Midbrain (tissue), 1 donor: Measurements from ENCODE around the gene KIF15.
"Not testable (repeated sequence)": the region's sequence is repeated elsewhere in the genome, so short reads cannot be mapped to it uniquely, and the experiment has no call there.

ENCODE experiments used
- DNase-seq: peaks from one replicate; lab custom pipeline; 2025; lab: John Stamatoyannopoulos, UW

The KIF15 gene

DNA sequence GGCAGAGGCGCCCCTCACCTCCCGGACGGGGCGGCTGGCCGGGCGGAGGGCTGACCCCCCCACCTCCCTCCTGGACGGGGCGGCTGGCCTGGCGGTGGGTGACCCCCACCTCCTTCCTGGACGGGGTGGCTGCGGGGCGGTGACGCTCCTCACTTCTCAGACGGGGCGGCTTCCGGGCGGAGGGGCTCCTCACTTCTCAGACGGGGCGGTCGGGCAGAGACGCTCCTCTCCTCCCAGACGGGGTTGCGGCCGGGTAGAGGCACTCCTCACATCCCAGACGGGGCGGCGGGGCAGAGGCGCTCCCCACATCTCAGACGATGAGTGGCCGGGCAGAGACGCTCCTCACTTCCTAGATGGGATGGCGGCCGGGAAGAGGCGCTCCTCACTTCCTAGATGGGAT, 59.6 kb downstream of the KIF15 start:
- DNase-seq: not testable (repeated sequence)

DNA sequence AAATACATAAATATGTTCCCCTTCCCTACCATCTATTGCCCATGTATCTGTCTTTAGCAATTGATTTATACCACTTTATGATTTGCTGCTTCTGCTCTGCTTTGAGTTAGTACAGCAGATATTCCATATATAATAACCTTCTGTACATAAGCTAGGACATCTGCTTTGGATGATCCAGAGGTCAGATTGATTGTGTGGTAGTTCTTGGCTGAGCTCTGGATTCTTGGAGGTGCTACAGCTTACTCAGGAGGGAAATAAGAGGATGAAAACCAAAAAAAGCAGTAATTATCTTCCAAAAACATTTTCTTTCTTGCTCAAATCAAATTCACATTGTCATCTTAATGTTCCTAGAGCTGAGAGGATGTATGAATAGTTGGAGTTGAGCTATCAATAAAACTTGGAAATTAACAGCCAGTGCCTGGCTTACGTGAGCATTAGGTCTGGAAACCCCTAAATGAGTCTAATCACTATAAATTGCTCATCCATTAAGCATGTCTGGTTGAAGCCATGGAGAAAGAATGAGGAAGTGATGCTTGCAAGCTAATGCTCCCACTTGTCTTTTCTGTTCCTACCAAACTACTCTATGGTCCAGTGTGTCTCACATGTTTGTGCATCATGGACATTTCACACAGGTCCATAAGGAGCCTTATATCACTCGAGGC, 63.8 kb downstream of the KIF15 start:
- no peak for DNase-seq

DNA sequence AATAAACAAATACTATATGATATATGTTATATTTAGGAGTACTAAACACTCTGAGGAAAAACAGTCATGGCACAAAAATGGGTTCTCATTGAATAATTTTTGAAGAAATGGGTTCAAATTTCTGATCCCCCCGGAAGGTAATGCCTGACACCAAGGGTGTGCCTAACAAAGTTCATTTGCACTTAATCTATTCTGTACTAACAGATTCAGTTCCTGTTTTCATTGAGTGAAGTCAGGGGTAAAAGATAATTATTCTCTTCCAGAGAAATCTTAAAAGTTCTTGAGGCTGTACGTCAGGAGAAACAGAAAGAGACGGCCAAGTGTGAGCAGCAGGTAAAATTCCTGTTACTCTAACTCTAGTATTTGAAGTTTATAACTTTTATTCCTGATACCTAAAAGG, 65.6 kb downstream of the KIF15 start:
- DNase-seq: no peak

DNA sequence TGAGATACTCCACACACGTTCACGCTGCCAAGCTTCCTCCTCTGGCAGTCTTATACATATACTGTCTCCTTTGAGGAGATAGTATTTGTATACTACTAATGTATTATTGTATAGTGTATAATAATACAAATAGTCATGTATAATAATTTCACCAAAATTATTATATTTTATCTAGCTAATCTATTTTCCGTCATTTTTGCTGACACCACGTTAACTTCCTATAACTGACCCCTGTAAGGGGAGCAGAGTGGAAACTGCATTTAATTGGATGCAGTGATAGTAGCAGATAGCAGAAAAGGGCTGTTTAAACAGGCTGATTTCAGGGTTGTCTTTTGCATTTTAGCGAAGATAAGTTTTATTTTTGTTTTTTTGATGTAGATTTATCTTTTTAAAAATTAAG, 69.6 kb downstream of the KIF15 start:
- DNase-seq: no peak

DNA sequence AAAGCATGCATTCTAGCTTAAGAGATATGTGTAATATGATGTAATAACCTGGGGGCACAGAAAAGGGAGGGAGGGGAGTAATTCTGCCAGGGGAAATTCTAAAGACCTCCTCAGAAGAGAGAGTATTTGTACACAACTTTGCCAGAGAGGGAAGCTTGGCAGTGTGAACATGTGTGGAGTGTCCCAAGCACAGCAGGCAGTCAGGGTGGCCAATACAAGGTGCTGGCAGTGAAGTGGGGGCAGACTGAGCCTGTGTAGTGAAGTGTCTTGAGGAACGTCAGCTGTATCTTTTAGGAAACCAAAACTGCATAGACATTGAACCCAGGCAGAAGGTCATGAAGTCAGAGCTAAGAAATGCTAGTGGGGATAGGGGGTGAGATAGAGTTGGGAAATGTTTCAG, 70.4 kb downstream of the KIF15 start:
- DNase-seq: no peak

- DNase-seq: no peak
These were observed 71.4 kb downstream of the KIF15 start for GRCh38 chr3:44832965-44833364.

DNA sequence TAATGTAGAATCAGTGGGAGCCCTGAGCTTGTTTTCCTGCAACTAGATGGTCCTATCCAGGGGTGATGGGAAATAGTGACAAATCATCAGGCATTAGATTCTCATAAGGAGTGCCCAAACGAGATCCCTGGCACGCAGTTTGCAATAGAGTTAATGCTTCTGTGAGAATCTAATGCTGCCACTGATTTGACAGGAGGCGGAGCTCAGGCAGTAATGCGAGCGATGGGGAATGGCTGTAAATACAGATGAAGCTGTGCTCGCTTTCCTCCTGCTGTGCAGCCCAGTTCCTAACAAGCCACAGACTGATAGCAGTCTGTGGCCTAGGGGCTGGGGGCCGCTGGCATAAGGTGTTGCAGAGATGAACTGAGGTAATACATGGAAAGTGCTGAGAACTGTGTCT, 71.8 kb downstream of the KIF15 start:
- DNase-seq: no peak

GRCh38 chr3:44835684-44836083, 74.1 kb downstream of the KIF15 start:
- DNase-seq: no peak

GRCh38 chr3:44842376-44842775, 80.8 kb downstream of the KIF15 start:
- DNase-seq: no peak

DNA sequence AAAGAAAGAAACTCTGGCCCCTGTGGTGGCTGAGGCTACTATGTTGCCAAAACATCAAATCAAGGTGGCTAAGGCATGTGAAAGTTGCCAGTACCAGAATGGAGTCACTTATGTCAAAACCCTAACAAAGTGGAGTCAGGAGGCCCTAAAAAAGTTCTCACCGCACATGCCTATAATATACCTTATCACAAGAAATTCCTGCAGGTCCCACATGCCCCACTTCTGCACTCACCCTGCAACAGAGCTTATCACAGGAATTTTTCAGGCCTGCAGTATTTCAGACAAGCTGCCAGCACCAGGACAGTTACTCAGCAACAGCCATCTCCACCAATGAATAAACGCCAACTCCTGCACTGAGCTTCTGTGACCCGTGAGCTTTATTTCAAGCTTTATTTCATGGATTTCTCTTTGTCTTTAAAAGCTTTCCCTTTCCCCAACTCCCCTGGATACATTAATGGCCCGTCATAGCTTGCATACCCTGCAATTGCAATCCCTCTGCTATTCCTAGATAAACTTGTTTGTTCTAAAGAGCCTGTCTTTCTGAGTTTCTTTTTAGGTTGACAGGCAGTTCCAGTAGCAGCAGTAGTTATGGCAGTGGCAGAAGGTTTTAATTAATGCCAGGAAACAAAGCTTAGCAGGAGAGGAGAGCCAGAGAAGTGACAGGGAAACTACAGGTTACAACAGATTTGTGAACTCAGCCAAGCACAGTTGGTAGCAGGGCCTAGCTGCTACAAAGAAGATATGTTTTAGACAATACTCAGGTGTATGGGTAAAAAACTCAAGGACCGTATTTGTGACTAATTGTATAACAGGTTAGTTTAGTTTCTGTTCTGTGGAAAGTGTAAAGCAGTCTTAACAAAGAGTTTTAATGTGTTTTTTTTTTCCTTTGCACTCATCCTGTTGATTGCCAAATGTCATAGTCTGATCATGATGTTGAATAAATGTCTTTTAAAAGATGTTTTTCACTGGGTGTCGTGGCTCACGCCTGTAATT, 84.2 kb downstream of the KIF15 start:
- no peak for DNase-seq

GRCh38 chr3:44848634-44849033, 87.0 kb downstream of the KIF15 start:
- DNase-seq: no peak

GRCh38 chr3:44856663-44857062, 95.1 kb downstream of the KIF15 start:
- DNase-seq: not testable (repeated sequence)

DNA sequence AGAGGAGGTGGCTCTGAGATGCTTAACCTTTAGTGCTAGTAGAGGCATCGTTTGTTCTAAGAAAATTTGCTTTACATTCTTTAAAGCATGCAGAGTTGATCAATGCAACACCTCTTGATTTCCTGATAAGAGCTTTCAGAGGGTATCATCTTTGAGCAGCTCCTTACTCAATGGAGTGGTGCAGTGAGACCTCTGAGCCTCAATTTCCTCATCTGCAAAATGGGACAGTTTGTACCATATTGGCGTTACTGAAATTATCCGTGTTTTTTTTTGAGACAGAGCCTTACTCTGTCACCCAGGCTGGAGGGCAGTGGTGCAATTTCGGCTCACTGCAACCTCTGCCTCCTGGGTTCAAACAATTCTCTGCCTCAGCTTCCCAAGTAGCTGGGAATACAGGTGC, 98.5 kb downstream of the KIF15 start:
- no peak for DNase-seq

DNA sequence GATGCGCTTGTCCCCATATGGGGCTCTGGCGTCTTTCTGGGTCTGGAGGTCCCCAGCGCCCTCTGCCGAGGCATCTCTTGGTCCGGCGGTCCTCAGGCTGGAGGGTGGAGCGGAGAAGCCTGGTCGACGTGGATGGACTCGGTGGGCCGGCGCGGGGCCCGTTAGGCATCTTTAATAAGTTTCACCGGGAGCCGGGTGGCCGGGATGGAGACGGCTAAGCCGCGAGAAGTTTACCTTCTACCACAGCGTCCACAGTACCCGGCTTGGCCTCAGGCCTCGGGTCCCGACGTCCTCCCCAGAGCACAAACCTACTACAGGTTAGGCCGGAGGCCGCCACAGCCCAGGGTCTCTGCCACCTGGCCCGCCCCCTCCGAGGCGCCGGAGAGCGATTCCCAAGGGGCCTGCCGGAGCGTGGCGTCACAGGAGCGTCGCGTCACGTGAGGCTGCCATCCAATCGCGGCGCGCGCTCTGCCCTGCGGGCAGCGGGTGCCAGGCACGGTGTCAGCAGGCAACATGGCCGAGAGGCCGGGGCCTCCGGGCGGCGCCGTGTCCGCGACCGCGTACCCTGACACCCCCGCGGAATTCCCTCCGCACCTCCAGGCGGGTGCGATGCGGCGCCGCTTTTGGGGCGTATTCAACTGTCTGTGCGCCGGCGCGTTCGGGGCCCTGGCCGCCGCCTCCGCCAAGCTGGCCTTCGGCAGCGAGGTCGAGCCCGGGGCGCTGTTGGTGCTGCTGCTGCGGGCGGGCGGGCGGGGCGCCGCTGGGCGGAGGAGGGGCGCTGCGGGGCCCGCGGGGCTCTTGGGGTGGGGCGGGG, 100.0 kb downstream of the KIF15 start, which contains the start of gene TMEM42:
Gene TMEM42, plus strand, starts transcription at position 501 of the 814 bp plus-strand sequence. Its CDS starts 13 bp downstream, at position 514.
- peak; percentile 92 for DNase-seq

DNA sequence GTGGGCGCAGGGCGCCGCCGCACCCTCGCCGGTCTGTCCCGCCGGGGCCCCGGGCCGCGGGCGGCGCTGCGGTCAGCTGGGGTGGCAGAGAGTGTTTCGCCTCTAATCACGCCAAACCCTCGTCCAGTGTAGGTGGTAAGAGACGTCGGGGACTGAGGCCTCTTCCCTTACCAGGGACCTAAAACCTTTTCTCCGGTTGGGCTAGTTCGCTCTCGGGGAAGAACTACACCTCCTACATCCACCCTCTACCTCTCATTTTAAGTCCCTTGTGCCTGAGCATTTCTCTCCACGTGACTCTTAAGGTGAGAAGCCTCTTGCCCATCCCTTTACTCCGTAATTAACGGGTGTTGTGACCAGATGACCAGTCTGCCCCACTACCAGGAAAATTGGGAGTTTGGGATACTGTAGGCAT, 100.6 kb downstream of the KIF15 start:
- DNase-seq: peak; percentile 51

DNA sequence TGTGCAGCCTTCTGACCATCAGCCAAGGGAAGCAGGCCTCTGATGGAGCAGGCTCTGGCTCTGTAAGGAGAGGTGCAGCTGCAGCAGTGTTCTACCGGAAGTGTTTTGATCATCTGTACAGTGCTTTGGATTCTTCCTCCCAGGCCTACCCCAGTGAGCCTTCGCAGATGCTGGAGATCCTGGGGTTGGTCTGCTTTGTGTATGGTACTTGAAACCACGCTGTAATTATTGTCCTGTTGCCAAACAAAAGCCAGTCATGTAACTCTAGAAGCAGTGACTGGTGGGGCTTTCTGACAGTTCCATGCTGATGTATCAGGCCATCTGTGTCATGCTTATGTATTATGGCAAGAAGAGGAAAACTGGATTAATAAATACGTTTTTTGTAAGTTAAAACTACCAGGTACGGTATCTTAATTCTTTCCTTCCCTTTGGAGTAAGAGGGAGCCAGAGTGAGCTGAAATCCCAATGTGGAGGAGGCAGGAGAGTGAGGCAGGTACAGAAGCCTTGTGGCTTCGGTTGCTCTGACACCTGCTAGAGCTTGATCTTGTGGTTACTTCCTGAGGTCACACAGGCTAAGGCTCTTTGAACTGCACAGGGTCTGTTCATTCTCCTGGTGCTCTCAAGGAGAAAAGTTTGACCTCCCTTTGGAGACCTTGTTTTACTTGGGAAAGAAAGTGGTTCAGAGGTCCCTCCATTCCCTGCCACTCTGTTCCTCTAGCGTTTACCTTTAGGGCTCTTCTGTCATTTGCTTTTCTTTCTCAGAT, 103.9 kb downstream of the KIF15 start:
- DNase-seq: no peak

DNA sequence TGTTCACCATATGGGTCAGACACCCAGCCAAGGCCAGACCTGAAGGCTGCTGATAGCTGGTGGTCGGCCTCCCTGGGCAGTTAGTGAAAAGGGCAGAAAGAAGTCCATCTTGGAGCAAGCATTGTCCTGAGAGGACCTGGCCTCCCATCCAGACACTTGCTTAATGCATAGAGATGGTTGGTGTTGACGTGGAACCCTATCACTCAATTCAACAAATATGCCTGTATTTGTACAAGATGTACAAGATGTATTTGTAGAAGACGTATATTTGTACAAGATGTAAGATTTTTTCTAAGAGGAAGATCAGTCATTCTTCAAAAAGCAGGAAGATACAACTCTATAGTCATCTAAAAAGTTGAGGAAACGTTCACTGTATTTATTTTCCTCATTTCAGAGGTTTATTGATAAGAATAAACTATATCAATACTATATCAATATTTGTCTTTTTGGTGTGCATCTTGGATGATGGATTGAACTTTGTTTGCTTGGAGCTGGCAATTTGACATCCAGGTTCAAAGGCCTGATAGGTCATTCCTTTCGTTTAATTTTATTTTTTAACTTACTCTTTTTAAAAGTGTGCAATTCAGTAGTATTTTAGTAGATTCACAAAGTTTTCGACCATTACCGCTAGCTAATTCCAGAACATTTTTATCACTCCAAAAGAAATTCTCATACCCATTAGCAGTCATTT, 106.0 kb downstream of the KIF15 start:
- no peak for DNase-seq

GRCh38 chr3:44870375-44871061, 108.9 kb downstream of the KIF15 start:
- DNase-seq: no peak

GRCh38 chr3:44874308-44874707, 112.7 kb downstream of the KIF15 start, which contains the start of gene TGM4:
TSS of gene TGM4 (plus strand) at chr3:44874608. CDS start at chr3:44874679, 71 bp downstream.
- DNase-seq: no peak

- DNase-seq: no peak
These were observed 114.0 kb downstream of the KIF15 start for GRCh38 chr3:44875596-44875995.
